ENCODE data around the gene CLASRP. TPM values are rescaled to one million over a fixed set of nuclear protein-coding genes. Genes with fewer than 3 reads are reported as not detected.
"Not testable (repeated sequence)": the region's sequence is repeated elsewhere in the genome, so short reads cannot be mapped to it uniquely, and the experiment has no call there.

CLASRP gene
- polyA plus RNA-seq, 2 of the 4 experiments (the other 2 are of a cell fraction): 39.0 to 86.4 TPM

DNA sequence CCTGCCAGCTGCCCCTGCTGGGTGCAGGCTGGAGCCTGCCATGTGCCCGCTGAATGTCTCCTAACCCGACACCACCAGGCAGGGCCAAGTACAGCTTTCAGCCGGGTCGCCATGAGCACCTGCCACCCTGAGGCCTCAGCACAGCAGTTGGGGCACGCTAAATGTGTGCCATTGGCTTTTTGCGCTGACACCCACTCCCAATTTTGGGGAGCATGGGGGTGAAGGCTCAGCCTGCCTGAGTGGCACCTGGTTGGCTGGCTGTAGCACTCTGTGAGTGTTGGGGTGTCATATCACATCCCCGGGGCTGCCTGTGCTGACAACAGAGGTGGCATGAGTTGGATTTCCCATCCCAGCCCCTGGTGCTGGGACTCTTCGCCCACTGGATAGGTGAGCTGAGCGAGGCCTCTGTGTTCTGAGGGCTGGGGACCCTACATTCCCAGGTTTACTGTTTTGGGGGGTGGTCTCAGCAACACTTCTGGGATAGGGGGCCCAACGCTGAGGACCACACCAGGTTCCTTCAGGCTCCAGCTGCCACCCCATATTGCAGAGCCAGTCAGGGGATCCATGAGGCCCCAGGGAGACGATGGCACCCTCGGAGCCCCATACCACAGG lies 44.8 kb upstream of the CLASRP start:
- FAIRE-seq: no peak
- WGBS (ENCODE audit: missing lambda C conversion rate): 95% methylated on average over 12 of the region's 12 CpGs
- 0 out of 6 replicates have a peak, but pooled peaks of 1 of the 2 experiments have one; percentile 6 for ATAC-seq
- Histone ChIP-seq H3K4me3 (no peak overlapping the region), H3K4me2 (no peak overlapping the region), H3K9me3 (no peaks in the 10 kb centered on the region), H3K4me1 (no peaks in the 10 kb centered on the region), H3K27ac (no peak overlapping the region)
- DNase-seq (ENCODE audit: low read depth in 1 of 2, low spot score in 1 of 2): no peak
- no peak for TF ChIP-seq MAX (IDR thresholded peaks at IDR 0.05)
- no peak for TF ChIP-seq ZNF302 (CRISPR knock-in tag; IDR thresholded peaks at IDR 0.05)
- no peak for TF ChIP-seq ELK1 (IDR thresholded peaks at IDR 0.05; ENCODE audit: low read depth, low read length)
- TF ChIP-seq HOXB5 (CRISPR knock-in tag; IDR thresholded peaks at IDR 0.05): no peak
- TF ChIP-seq NPAS2 (CRISPR knock-in tag; IDR thresholded peaks at IDR 0.05; ENCODE audit: borderline replicate concordance): no peak
- TF ChIP-seq, protein P1, sequence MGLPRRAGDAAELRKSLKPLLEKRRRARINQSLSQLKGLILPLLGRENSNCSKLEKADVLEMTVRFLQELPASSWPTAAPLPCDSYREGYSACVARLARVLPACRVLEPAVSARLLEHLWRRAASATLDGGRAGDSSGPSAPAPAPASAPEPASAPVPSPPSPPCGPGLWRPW (IDR thresholded peaks at IDR 0.05): no peak
- no peak for TF ChIP-seq ATOH8 (CRISPR knock-in tag; IDR thresholded peaks at IDR 0.05; ENCODE audit: low read depth)
- TF ChIP-seq PHF8 (IDR thresholded peaks at IDR 0.05; ENCODE audit: borderline replicate concordance, low read depth): no peak
- no peak for TF ChIP-seq ZC3H11A (IDR thresholded peaks at IDR 0.05)
- TF ChIP-seq FOXS1 (CRISPR knock-in tag; IDR thresholded peaks at IDR 0.05): no peak
- ChIA-PET POLR2A (interaction anchor here (0.6 kb wide), 1 partner anchor 27 kb away, joined by 3 read pairs; no protein-coding TSS in a partner anchor), CTCF (interaction anchor here (0.6 to 1.2 kb wide), 3 partner anchors 10 to 65 kb away, joined by 3 to 5 read pairs (median 4); no protein-coding TSS in a partner anchor)

GRCh38 chr19:44998025-44998424 lies 40.8 kb upstream of the CLASRP start:
- CTCF ChIA-PET: interaction anchor here (0.7 to 3.8 kb wide), 3 partner anchors 9 to 94 kb away, joined by 3 to 26 read pairs (median 5); no protein-coding TSS in a partner anchor
- Histone ChIP-seq H3K4me2 (no peak overlapping the region), H3K4me1 (peaks cover 7% of the 10 kb centered on the region; the same call in 1 of the 3 replicates), H3K4me3 (no peak overlapping the region), H3K9me3 (no peaks in the 10 kb centered on the region), H3K27ac (no peak overlapping the region)
- no peak for ATAC-seq
- FAIRE-seq: no peak
- DNase-seq (ENCODE audit: low read depth in 1 of 2, low spot score in 1 of 2): no peak
- TF ChIP-seq HDAC2 (IDR thresholded peaks at IDR 0.05) (no peak), NFE2L2 (conservative IDR thresholded peaks at IDR 0.05; ENCODE audit: low read length) (no peak), POLR2AphosphoS2 (conservative IDR thresholded peaks at IDR 0.05; ENCODE audit: low read length) (no peak), MAX (IDR thresholded peaks at IDR 0.05) (no peak)
- POLR2A ChIA-PET: no interaction called here
- WGBS (ENCODE audit: missing lambda C conversion rate): 87% methylated on average over 4 of the region's 4 CpGs

GRCh38 chr19:44999131-44999925 lies 39.5 kb upstream of the CLASRP start:
- not testable (repeated sequence) for H3K27ac ChIP-seq; FAIRE-seq; ATAC-seq; H3K9me3 ChIP-seq; H3K4me1 ChIP-seq; DNase-seq (ENCODE audit: low read depth in 1 of 2, low spot score in 1 of 2); H3K4me3 ChIP-seq; H3K4me2 ChIP-seq
- ChIA-PET POLR2A (interaction anchor here (0.5 kb wide), 1 partner anchor 40 kb away, joined by 4 read pairs; no protein-coding TSS in a partner anchor), CTCF (interaction anchor here (0.5 to 3.8 kb wide), 5 partner anchors 10 to 735 kb away, joined by 3 to 26 read pairs (median 5); no protein-coding TSS in a partner anchor)
- WGBS (ENCODE audit: missing lambda C conversion rate): 80% methylated on average over 12 of the region's 12 CpGs

DNA sequence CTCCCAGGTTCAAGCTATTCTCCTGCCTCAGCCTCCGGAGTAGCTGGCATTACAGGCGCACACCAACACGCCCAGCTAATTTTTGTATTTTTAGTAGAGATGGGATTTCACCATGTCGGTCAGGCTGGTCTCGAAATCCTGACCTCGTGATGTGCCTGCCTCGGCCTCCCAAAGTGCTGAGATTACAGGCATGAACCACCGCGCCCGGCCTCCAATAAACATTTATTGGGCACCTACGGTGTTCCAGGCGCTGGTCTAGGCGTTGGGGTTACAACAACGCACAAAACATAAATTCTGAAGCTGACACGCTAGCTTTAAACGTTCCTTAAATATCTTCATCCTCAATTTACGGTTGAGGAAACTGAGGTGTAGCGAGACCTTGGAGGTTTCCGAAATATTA lies 38.2 kb upstream of the CLASRP start:
- Histone ChIP-seq H3K27ac (peak overlapping the region; percentile 59 to 95), H3K4me2 (peak overlapping the region; percentile 95), H3K4me3 (peak overlapping the region; percentile 96)
- ATAC-seq; DNase-seq (ENCODE audit: low read depth in 1 of 2, low spot score in 1 of 2); H3K9me3 ChIP-seq; FAIRE-seq; H3K4me1 ChIP-seq: not testable (repeated sequence)
- WGBS (ENCODE audit: missing lambda C conversion rate): 61% methylated on average over 19 of the region's 19 CpGs
- ChIA-PET CTCF (interaction anchor here (0.9 to 3.8 kb wide), 6 partner anchors 11 to 97 kb away, joined by 3 to 26 read pairs (median 5); no protein-coding TSS in a partner anchor), POLR2A (interaction anchor here (1.0 to 2.5 kb wide), 3 partner anchors 38 to 92 kb away, joined by 4 to 27 read pairs (median 7); partner anchors contain the start of genes CLASRP, CLPTM1 and PPP1R37)

All from A549 (cell line).